Mucosa of rectum (tissue), 2 donors: Measurements from ENCODE around the gene LIMS2.

Source experiments
- H3K27ac ChIP-seq, 2 donors: one replicate each; pipeline ENCODE4 v1.7.0; 2013; ENCODE audit warnings: inconsistent platforms in 2 of 2, low read depth in 2 of 2, low read length in 2 of 2
- H3K27me3 ChIP-seq, 2 donors: one replicate each; pipeline ENCODE4 v1.7.0; 2013; ENCODE audit warnings: low read length in 2 of 2; ENCODE audit not compliant: control insufficient read depth in 2 of 2, insufficient read depth in 2 of 2
- H3K36me3 ChIP-seq, 2 donors: one replicate each; pipeline ENCODE4 v1.7.0; 2013; ENCODE audit warnings: low read length in 2 of 2; ENCODE audit not compliant: control insufficient read depth in 2 of 2, insufficient read depth in 2 of 2
- H3K4me1 ChIP-seq, 2 donors: one replicate each; pipeline ENCODE4 v1.7.0; 2013; ENCODE audit warnings: low read length in 2 of 2, mild to moderate bottlenecking in 1 of 2; ENCODE audit not compliant: control insufficient read depth in 2 of 2, insufficient read depth in 2 of 2
- H3K4me3 ChIP-seq, 2 donors: one replicate each; pipeline ENCODE4 v1.7.0; 2013; ENCODE audit warnings: low read length in 2 of 2
- H3K9ac ChIP-seq, 2 donors: one replicate each; pipeline ENCODE4 v1.7.0; 2013; ENCODE audit warnings: low read length in 2 of 2, low read depth in 1 of 2, mild to moderate bottlenecking in 1 of 2
- H3K9me3 ChIP-seq, 2 donors: one replicate each; pipeline ENCODE4 v1.7.0; 2013; ENCODE audit warnings: low read length in 2 of 2; ENCODE audit not compliant: control insufficient read depth in 2 of 2
- donor health status: healthy.
- donor health status: Normal muscosa, but diverticular disease.

LIMS2 gene

GRCh38 chr2:127650785-127651380 is 24.4 kb downstream of the LIMS2 start:
- Histone ChIP-seq H3K9me3 (no peaks in the 10 kb centered on the region), H3K27ac (peak overlapping the region; percentile 3 to 52), H3K27me3 (no peaks in the 10 kb centered on the region), H3K4me1 (peaks cover 0 to 13% of the 10 kb centered on the region in 2 donors), H3K9ac (no peak overlapping the region), H3K36me3 (no peaks in the 10 kb centered on the region), H3K4me3 (no peak overlapping the region)

- Histone ChIP-seq H3K4me1 (peaks cover 3 to 13% of the 10 kb centered on the region in 2 donors), H3K27ac (peak overlapping the region; percentile 1 to 60), H3K9ac (no peak overlapping the region), H3K4me3 (no peak overlapping the region), H3K36me3 (no peaks in the 10 kb centered on the region), H3K27me3 (no peaks in the 10 kb centered on the region), H3K9me3 (no peaks in the 10 kb centered on the region)
Measured at GRCh38 chr2:127650041-127650784, 25.1 kb downstream of the LIMS2 start.

DNA sequence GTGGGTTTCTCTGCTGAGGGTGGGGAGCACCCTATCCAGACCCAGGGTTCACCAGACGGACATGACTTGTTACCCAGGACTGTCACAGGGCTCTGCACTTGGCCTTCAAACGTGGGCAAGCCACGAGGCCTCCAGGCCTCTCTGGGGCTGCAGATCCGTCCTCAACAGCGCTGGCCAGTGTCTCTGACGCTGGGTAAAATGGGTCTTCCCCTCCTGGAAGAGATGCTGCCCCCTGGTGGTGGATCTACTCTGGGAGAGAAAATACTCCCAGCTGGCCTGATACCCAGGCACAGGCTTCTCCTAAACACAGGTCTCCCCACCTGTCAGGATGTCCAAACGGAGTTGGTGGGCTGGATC is 25.7 kb downstream of the LIMS2 start:
- Histone ChIP-seq H3K9me3 (no peaks in the 10 kb centered on the region), H3K27ac (peak overlapping the region in 1 of 2 donors; percentile 60), H3K36me3 (no peaks in the 10 kb centered on the region), H3K4me3 (no peak overlapping the region), H3K4me1 (peaks cover 4 to 13% of the 10 kb centered on the region in 2 donors), H3K27me3 (no peaks in the 10 kb centered on the region), H3K9ac (no peak overlapping the region)

GRCh38 chr2:127649100-127649611 is 26.2 kb downstream of the LIMS2 start:
- H3K27ac ChIP-seq: peak overlapping the region in 1 of 2 donors; percentile 38
- H3K4me3 ChIP-seq: no peak overlapping the region
- no peaks in the 10 kb centered on the region for H3K36me3 ChIP-seq
- no peak overlapping the region for H3K9ac ChIP-seq
- H3K27me3 ChIP-seq: no peaks in the 10 kb centered on the region
- peaks cover 4 to 13% of the 10 kb centered on the region in 2 donors for H3K4me1 ChIP-seq
- no peaks in the 10 kb centered on the region for H3K9me3 ChIP-seq

DNA sequence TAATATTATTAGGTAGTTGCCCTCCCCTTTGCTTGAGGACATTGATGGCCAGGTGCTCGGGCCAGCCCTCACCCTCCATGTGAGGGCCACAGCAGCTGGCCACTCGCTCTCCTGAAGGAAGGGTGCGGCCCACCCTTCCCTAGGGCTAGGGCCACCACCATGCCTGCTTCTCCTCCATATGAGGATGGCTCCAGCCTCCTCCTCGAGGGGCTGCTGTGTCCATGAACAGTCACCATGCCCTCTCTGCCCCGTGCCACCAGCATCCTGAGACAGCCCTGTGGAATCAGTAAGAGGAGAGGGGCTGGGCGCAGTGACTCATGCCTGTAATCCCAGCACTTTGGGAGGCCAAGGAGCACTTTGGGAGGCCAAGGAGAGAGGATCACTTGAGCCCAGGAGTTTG is 27.0 kb downstream of the LIMS2 start:
- Histone ChIP-seq H3K9me3 (no peaks in the 10 kb centered on the region), H3K9ac (no peak overlapping the region), H3K4me3 (no peak overlapping the region), H3K36me3 (no peaks in the 10 kb centered on the region), H3K4me1 (peaks cover 4 to 12% of the 10 kb centered on the region in 2 donors), H3K27ac (no peak overlapping the region), H3K27me3 (no peaks in the 10 kb centered on the region)

DNA sequence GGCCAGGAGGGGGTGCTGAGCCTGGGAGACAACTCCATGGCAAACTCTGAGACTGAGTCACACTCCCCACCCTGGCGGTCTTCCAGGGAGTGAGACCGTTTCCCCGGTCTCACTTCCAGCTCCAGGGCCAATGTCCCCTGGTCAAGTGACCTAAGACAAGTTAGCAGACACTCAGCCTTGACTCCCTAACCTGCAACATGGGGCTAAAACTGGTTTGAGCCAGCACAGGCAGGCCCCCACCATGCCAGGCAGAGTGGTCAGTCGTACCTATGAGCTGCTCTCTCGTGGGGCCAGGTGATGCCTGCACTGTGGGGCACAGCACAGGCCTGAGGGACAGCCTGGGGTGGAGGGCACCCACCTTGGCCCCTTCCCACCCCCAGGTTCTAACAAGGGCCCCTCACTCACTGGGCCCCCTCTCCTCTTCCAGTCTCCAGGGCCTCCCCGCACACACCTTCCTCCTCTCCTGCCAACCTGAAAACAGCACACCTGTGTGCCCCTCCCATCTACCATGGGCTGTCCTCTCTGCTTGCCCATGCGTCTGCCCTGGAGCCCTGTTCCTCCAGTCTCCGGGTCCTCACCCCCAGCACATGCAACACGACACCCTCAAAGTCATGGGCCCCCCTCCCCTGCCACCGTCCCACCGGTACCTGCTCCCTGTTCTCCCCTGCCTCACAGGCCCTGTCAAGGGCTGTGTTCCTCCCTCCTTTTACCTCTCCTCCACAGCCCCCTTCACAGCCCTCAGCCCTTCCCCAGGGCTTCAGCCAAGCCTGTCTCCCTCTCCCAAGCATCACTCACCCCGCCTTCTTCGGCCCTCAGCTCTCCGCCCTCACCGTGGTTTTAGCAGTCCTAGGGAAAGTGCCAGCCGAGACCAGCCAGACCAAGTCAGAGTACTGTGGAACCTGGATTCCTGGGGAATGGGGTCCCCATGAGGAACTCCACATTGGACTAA is 27.8 kb downstream of the LIMS2 start:
- Histone ChIP-seq H3K27ac (peak overlapping the region in 1 of 2 donors; percentile 23), H3K9ac (no peak overlapping the region), H3K4me1 (peaks cover 4 to 11% of the 10 kb centered on the region in 2 donors), H3K4me3 (no peak overlapping the region), H3K36me3 (no peaks in the 10 kb centered on the region), H3K9me3 (no peaks in the 10 kb centered on the region), H3K27me3 (no peaks in the 10 kb centered on the region)

DNA sequence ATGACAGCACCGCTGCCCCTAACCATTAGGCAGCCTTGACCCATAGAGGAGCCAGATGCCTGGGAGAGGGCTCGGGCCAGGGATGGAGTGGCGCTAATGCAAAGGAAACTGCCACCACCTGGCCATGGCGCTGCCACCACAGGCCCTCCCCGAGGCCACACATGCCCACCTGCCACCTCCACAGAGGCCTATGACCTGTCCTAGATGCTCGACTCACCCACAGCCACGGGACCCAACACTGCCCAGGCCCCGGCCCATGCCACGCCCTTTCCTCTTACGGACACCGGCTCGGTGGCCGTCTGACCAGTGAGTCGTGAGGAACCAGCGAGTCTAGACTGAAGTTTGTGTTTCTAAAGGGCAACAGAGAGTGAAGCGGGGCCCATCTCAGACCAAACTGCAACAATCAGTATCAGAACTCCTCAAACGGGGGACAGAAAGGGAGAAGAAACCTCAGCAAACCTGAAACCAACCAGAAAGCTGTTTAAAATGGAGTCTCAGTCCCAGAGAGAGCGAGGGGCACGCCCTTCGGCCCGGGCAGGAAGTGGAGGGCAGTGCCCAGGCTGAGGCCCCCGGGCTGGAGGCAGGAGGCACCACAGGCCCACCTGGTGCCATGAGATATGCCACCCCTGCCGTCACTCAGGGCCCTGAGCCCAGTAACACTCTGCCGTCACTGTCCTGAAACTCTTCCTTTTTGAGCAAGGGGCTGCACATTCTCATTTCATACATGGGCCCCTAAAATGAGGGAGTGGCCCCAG is 28.7 kb downstream of the LIMS2 start:
- H3K4me1 ChIP-seq: peaks cover 4 to 11% of the 10 kb centered on the region in 2 donors
- no peak overlapping the region for H3K9ac ChIP-seq

GRCh38 chr2:127645395-127646291 is 29.7 kb downstream of the LIMS2 start, which contains the start of gene GPR17:
GPR17 (plus strand) TSS chr2:127646153; CDS start chr2:127650736, 4,583 bp downstream.
- no peaks in the 10 kb centered on the region for H3K36me3 ChIP-seq
- peaks cover 4 to 7% of the 10 kb centered on the region in 2 donors for H3K4me1 ChIP-seq
- H3K9ac ChIP-seq: no peak within 1 kb of the TSS
- H3K27me3 ChIP-seq: no peaks in the 10 kb centered on the region
- no peaks in the 10 kb centered on the region for H3K9me3 ChIP-seq
- peak within 1 kb of the TSS in 1 of 2 donors; percentile 23 for H3K27ac ChIP-seq
- no peak within 1 kb of the TSS for H3K4me3 ChIP-seq

More for the DNA sequence above, 28.7 kb downstream of the LIMS2 start:
- no peaks in the 10 kb centered on the region for H3K9me3 ChIP-seq
- no peaks in the 10 kb centered on the region for H3K36me3 ChIP-seq
- H3K27me3 ChIP-seq: no peaks in the 10 kb centered on the region
- H3K4me3 ChIP-seq: no peak overlapping the region
- peak overlapping the region in 1 of 2 donors; percentile 23 for H3K27ac ChIP-seq

DNA sequence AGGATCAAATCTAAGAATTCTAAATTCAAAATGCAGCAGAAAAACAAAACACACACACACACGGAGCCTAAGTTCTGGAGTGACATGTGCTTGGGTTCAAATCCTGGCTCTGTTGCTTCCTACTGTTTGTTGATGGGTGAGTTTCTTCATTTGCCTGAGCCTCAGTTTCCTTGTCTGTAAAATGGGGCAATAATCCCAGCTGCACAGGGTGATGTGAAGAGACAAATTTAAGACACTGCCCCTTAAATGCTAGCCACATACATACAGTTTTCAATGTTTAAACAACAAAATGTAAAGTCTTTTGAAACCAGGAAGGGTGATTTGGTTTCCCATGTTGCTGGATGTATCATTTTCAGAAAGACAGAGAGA is 30.3 kb downstream of the LIMS2 start:
- Histone ChIP-seq H3K27ac (no peak overlapping the region), H3K9ac (no peak overlapping the region), H3K4me1 (peaks cover 4 to 7% of the 10 kb centered on the region in 2 donors)

More for the DNA sequence above, 30.3 kb downstream of the LIMS2 start:
- Histone ChIP-seq H3K36me3 (no peaks in the 10 kb centered on the region), H3K9me3 (no peaks in the 10 kb centered on the region), H3K4me3 (no peak overlapping the region), H3K27me3 (no peaks in the 10 kb centered on the region)
